Measurements from ENCODE around the gene OLFM2.
"Not testable (repeated sequence)": the region's sequence is repeated elsewhere in the genome, so short reads cannot be mapped to it uniquely, and the experiment has no call there.

OLFM2 gene

DNA sequence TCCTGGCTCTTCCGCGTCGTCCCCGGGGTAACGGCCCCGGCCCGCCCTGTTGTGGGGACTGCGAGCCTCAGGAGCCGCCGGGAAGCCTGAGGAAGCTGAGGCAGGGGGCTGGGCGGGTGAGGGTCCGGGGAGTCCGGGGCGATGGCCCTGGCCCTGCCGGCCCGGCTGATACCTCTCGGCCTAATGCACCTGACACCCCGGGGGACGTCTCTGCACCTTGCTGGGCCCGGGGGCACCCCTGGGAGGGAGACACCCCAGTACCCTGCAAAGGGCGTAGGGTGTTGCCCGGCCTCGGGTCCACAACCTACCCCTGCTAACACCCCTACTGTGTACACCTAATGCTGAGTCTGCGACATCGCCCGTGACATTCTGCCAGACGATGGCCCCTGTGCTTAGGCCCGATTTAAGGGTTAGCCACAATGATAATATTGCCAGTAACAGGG, 100.8 kb downstream of the OLFM2 start:
- no peak for DNase-seq (ENCODE audit: low read depth in 2 of 2, low spot score in 1 of 2)

DNA sequence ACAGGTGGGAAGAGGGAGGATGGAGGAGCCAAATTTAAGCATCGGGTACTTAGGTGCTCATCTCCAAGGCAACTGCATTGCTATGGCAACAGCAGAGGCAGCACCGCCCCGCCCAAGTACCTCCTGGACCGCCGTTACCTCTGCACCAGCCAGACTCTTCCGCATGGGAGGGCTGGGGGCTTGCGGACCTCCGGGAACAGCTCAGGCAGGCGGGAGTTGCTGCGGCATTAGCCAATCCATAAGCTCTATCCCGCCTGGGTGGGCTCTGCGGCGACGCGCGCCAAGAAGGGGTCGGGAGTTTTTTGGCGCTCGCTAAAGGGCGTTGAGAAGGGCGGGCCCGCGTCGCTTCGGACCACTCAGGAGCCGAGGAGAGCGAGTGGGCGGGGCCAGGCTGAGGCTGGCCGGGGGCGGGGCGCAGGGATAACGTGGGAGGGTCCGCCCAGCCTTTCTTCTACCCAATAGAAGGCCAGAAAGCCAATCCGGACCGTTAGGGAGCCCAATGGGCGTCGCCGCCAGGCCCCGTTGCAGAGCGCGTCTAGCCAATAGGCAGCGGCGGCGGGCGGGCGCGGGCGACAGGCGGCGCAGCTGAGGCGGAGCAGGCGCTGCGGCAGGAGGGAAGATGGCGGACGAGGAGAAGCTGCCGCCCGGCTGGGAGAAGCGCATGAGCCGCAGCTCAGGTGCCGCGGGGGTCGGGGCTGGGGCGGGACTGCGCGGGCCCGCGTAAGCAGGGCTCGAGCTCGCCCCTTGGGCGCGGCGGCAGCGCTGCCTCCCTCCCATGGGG, 101.4 kb downstream of the OLFM2 start, which contains the start of gene PIN1:
Gene PIN1 (plus strand): TSS at position 593 of the 781 bp plus-strand sequence. CDS start 27 bp downstream, at position 620.
- DNase-seq (ENCODE audit: low read depth in 2 of 2, low spot score in 1 of 2): peak; percentile 95 to 98

DNA sequence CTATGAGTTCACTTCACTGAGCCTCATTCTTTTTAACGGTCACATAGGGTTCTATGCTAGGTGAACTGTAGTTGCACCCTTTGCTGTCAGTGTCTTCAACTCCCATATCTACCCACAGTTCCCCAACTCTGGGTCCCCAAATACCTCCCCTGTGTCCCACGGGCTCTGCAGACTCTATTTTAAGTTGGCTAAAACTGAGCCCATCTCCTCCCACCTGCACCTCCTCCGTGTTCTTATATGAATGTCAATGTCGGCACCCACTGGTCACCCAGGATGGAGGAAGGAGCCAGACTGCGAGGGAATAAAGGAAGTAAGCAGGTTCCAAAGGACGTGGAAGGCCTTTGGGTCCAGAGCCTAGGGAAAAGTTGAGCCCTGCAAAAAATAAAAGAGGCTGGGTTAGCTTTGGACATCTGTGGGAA, 102.0 kb downstream of the OLFM2 start:
- DNase-seq (ENCODE audit: low read depth in 2 of 2, low spot score in 1 of 2): no peak

DNA sequence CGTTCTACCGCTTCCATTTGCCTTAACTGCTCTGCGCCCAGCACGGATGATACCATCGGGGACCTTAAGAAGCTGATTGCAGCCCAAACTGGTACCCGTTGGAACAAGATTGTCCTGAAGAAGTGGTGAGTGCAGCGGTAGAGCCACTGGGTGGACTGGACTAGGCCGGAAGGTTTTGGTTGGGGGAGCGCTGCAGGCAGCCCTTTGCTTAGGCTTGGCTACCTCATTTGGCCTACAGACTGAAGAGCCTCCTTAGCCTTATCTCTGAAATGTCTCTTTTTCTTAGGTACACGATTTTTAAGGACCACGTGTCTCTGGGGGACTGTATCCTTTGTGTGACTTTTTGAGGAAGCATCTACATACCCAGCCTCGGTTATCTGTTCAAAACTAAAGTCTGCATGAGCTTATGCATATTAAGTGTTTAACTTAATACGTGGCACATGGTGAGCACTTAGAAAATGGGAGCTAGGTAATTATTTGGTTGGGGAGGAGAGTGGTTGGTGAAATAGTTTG, 107.7 kb downstream of the OLFM2 start:
- DNase-seq (ENCODE audit: low read depth in 2 of 2, low spot score in 1 of 2): no peak

GRCh38 chr19:9827289-9828238, 108.8 kb downstream of the OLFM2 start, which contains the start of gene UBL5:
Gene UBL5 (plus strand): TSS chr19:9827918. CDS start chr19:9828338, 420 bp downstream.
- peak; percentile 74 to 79 for DNase-seq (ENCODE audit: low read depth in 2 of 2, low spot score in 1 of 2)

DNA sequence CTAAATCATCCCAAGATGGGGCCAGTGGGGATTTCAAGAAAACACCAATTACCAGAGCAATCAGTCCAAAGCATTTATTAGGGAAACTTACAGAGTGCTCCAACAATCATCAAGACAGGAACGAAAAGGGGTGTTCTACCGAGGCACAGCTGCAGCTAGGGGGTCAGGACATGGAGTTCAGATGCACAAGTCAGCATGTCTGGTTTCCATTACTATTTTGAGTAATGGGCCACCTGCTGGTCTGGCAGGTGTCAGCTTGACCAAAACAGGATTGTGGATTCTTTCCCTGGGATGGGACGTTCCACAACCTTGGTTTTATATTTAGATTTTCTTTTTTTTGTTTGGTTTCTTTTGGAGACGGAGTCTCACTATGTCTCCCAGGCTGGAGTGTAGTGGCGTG, 112.5 kb downstream of the OLFM2 start:
- DNase-seq (ENCODE audit: low read depth in 2 of 2, low spot score in 1 of 2): no peak

GRCh38 chr19:9820034-9820433, 116.3 kb downstream of the OLFM2 start:
- not testable (repeated sequence) for DNase-seq (ENCODE audit: low read depth in 2 of 2, low spot score in 1 of 2)

DNA sequence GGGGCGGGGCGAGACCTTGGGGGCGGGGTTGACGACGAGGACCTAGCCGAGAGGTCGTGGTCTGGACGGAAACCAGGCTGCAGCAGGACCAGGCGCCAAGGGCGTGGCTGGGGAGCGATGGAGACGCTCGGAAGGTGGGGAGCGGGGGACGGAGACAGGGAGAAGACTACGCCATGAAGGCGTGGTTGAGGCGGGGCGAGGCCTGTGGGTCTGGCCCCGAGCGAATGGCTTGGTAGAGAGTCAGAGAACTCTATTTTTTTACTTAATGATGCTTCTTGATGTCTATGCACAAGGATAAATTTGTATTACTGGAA, 116.8 kb downstream of the OLFM2 start:
- DNase-seq (ENCODE audit: low read depth in 2 of 2, low spot score in 1 of 2): no peak

DNA sequence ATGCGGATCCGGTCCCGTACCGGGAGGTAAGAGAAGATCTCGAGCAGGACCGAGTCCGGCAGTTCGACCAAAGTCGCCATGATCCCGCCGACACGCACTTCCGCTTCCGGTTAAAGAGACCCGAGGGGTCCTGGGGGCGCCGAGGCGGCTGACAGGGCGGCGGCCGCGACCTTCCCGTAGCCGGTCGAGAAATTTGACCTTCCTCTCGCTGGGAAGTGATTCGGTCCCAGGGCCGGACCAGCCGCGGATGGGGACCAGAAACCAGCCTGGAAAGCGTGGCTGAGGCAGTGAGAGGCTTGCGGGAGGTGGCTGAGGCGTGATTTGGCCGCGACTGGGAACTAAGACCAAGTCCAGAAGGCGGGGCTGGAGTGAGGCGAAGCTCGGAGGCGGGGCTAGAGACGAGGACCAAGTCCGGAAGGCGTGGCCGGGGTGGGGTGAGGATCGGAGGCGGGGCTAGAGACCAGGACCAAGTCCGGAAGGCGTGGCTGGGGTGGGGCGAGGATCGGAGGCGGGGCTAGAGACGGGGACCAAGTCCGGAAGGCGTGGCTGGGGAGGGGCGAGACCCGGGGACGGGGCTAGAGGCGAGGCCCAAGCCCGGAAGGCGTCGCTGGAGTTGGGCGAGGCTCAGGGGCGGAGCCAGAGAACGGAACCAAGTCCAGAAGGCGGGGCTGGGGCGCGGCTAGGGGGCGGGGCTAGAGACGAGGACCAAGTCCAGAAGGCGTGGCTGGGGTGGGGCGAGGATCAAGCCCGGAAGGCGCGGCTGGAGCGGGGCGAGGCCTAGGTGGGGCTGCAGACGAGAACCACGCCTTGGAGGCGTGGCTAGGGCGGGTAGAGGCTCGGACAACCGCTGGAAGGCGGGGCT, 117.3 kb downstream of the OLFM2 start, which contains the start of gene FBXL12:
Gene FBXL12 (minus strand): TSS at position 346 of the 862 bp plus-strand sequence. CDS start 266 bp downstream, at position 80.
- peak; percentile 100 for DNase-seq (ENCODE audit: low read depth in 2 of 2, low spot score in 1 of 2)

DNA sequence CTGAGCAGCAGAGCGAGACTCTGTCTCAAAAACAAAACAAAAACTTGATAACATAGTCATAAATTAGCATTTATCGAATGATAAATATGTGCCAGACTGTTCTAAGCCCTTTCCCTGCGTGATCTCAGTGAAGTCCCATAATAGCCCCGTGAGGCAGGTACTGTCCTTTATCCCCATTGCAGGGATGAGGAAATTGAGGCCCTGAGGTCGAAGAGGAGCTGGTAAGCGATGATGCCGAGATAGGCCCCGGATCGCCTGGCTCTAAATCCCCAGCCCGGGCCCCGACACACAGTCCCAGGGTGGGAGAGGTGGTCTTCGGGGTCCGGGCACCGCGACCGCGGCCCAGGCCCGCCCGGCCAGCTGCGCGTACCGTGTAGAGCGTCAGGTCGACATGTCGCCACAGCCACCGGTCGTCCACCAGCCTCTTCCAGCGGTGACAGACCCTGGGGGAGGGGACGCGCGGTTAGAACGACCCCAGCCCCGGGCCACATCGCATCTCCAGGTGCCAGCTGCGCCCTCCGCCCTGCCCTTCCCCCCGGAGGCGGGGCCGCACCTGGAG, 118.1 kb downstream of the OLFM2 start:
- DNase-seq (ENCODE audit: low read depth in 2 of 2, low spot score in 1 of 2): no peak

GRCh38 chr19:9811139-9811538, 125.2 kb downstream of the OLFM2 start:
- DNase-seq (ENCODE audit: low read depth in 2 of 2, low spot score in 1 of 2): no peak

GRCh38 chr19:9808855-9809824, 127.2 kb downstream of the OLFM2 start:
- DNase-seq (ENCODE audit: low read depth in 2 of 2, low spot score in 1 of 2): no peak

- DNase-seq (ENCODE audit: low read depth in 2 of 2, low spot score in 1 of 2): no peak
These were observed 129.5 kb downstream of the OLFM2 start for GRCh38 chr19:9806803-9807202.

All from stimulated activated CD8-positive, alpha-beta memory T cell treated with anti-CD3 and anti-CD28 coated beads, Interleukin-4, amount 100 ng/mL, for 1 hour (primary cell).